ENCODE measurements around the gene YIPF2. TPM values are rescaled to one million over a fixed set of nuclear protein-coding genes. Genes with fewer than 3 reads are reported as not detected.

The YIPF2 gene
- total RNA-seq (2014; rRNA removed; shearing (Covaris generic); ENCODE audit: low replicate concordance) = 26.8 and 45.6 TPM in 2 replicates

DNA sequence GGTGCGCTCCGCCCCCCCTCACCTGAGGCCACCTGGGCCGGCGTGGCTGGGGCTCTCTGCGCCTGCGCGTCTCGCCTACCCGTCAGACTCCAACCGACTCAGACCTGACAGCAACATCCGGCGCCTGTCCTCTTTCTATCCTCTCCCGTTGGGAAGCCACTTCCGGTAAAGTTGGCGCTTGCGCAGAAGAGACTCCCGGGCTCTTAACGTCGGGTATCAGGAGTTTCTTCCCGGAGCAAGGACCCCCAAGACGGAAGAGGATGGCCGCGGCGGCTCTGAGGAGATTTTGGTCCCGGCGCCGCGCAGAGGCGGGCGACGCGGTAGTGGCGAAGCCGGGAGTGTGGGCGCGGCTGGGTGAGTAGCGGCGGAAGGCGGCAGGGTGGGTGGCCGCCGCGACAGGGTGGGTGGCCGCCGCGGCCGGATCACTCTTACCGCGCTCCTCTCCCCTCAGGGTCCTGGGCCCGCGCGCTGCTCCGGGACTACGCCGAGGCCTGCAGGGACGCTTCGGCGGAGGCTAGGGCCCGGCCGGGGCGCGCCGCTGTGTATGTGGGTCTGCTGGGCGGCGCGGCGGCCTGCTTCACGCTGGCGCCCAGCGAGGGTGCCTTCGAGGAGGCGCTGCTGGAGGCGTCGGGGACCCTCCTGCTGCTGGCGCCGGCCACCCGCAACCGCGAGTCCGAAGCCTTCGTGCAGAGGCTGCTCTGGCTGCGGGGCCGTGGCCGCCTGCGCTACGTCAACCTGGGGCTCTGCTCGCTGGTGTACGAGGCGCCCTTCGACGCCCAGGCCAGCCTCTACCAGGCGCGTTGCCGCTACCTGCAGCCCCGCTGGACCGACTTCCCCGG, at the start of gene YIPF2, which contains the start of gene TIMM29:
YIPF2 (minus strand) TSS at position 77 of the 839 bp plus-strand sequence. CDS start 229 bp downstream, outside the sequence.
TIMM29 (plus strand) TSS at position 249 of the 839 bp plus-strand sequence; CDS start at position 261, 12 bp downstream.
- H3K9me2 ChIP-seq (replicated peaks; ENCODE audit: insufficient read depth, low read length) = no peaks in the 10 kb centered on the region
- H3K9me3 ChIP-seq (ENCODE audit: low read length) = no peaks in the 10 kb centered on the region
- H3K4me1 ChIP-seq (ENCODE audit: low read length) = peaks cover 22% of the 10 kb centered on the region
- peak within 1 kb of the TSS; percentile 60 for H3K27ac ChIP-seq (ENCODE audit: low read length)
- no peaks in the 10 kb centered on the region for H3K27me3 ChIP-seq (ENCODE audit: low read length)
- peaks cover 43% of the 10 kb centered on the region for H3K79me2 ChIP-seq (ENCODE audit: low read length)
- peak within 1 kb of the TSS; percentile 99 for H3K4me3 ChIP-seq (ENCODE audit: low read length)
- H2AFZ ChIP-seq (ENCODE audit: low read length) = peak within 1 kb of the TSS; percentile 81
- peak within 1 kb of the TSS; percentile 95 for H3K9ac ChIP-seq (ENCODE audit: low read length)
- peak within 1 kb of the TSS; percentile 99 for H3K4me2 ChIP-seq (ENCODE audit: low read depth, low read length, poor library complexity, severe bottlenecking)
- peaks cover 9% of the 10 kb centered on the region; the same call in 1 of the 2 replicates for H4K20me1 ChIP-seq (ENCODE audit: insufficient read depth, low read depth, low read length)
- DNase-seq = peak; percentile 99
- H3K36me3 ChIP-seq (ENCODE audit: insufficient read depth, low read length) = peaks cover 5% of the 10 kb centered on the region; the same call in 1 of the 2 replicates

DNA sequence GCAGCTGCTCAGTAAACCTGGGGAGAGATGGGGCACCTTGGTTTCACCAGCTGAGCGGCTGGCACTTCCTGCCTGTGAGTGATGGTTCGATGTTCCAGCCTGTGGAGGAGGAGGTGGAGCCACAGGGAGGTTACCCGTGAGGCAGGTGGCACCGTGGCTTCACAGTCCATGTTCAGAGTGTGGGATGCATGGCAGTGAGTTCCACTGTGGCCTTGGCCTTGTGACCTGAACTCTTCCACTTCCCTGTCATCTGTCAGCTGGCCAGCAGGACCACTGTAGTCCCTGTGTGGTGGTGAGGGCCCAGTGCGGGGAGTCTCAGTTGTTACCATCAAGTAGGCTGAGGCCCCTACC, 49.3 kb upstream of the YIPF2 start:
- Histone ChIP-seq H2AFZ (ENCODE audit: low read length) (no peak overlapping the region), H3K9me3 (ENCODE audit: low read length) (no peaks in the 10 kb centered on the region), H3K79me2 (ENCODE audit: low read length) (peaks cover 91% of the 10 kb centered on the region), H3K9me2 (replicated peaks; ENCODE audit: insufficient read depth, low read length) (no peaks in the 10 kb centered on the region), H3K4me2 (ENCODE audit: low read depth, low read length, poor library complexity, severe bottlenecking) (no peak overlapping the region), H4K20me1 (ENCODE audit: insufficient read depth, low read depth, low read length) (peaks cover 55% of the 10 kb centered on the region), H3K27me3 (ENCODE audit: low read length) (no peaks in the 10 kb centered on the region), H3K36me3 (ENCODE audit: insufficient read depth, low read length) (no peaks in the 10 kb centered on the region), H3K4me3 (ENCODE audit: low read length) (no peak overlapping the region), H3K4me1 (ENCODE audit: low read length) (peaks cover 10% of the 10 kb centered on the region), H3K27ac (ENCODE audit: low read length) (no peak overlapping the region), H3K9ac (ENCODE audit: low read length) (no peak overlapping the region)
- DNase-seq = no peak

DNA sequence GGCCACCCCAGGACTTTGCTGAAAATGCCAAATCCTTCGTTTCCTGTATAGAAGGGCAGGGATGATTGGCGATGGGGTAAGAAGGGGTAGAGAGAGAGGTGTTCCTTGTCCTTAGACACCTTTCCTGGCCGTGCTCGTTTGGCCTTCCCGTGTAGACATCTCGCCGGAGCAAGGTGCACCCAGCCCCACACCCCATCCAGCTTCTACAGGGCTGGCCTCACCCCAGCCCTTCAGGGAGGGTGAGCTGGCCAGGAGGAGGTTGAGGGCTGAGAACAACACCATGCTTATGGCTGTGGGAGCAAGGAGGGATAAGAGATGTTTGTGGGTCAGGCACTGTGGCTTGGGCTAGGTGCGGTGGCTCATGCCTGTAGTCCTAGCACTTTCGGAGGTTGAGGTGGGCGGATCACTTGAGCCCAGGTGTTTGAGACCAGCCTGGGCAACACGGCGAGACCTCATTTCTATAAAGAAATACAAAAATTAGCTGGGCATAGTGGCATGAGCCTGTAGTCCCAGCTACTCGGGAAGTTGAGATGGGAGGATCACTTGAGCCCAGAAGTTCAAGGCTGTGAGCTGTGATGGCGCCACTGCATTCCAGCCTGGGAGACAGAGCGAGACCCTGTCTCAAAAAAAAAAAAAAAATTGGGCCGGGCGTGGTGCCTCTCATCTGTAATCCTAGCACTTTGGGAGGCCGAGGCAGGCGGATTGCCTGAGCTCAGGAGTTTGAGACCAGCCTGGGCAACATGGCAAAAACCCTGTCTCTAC, 47.9 kb upstream of the YIPF2 start:
- peaks cover 94% of the 10 kb centered on the region for H3K79me2 ChIP-seq (ENCODE audit: low read length)
- DNase-seq = no peak
- H3K36me3 ChIP-seq (ENCODE audit: insufficient read depth, low read length) = no peaks in the 10 kb centered on the region
- no peak overlapping the region for H2AFZ ChIP-seq (ENCODE audit: low read length)
- H3K4me3 ChIP-seq (ENCODE audit: low read length) = no peak overlapping the region
- H3K9ac ChIP-seq (ENCODE audit: low read length) = no peak overlapping the region
- H3K4me1 ChIP-seq (ENCODE audit: low read length) = peaks cover 15% of the 10 kb centered on the region
- no peaks in the 10 kb centered on the region for H3K9me3 ChIP-seq (ENCODE audit: low read length)
- peaks cover 51% of the 10 kb centered on the region for H4K20me1 ChIP-seq (ENCODE audit: insufficient read depth, low read depth, low read length)
- no peaks in the 10 kb centered on the region for H3K9me2 ChIP-seq (replicated peaks; ENCODE audit: insufficient read depth, low read length)
- no peak overlapping the region for H3K4me2 ChIP-seq (ENCODE audit: low read depth, low read length, poor library complexity, severe bottlenecking)
- no peaks in the 10 kb centered on the region for H3K27me3 ChIP-seq (ENCODE audit: low read length)
- H3K27ac ChIP-seq (ENCODE audit: low read length) = no peak overlapping the region

DNA sequence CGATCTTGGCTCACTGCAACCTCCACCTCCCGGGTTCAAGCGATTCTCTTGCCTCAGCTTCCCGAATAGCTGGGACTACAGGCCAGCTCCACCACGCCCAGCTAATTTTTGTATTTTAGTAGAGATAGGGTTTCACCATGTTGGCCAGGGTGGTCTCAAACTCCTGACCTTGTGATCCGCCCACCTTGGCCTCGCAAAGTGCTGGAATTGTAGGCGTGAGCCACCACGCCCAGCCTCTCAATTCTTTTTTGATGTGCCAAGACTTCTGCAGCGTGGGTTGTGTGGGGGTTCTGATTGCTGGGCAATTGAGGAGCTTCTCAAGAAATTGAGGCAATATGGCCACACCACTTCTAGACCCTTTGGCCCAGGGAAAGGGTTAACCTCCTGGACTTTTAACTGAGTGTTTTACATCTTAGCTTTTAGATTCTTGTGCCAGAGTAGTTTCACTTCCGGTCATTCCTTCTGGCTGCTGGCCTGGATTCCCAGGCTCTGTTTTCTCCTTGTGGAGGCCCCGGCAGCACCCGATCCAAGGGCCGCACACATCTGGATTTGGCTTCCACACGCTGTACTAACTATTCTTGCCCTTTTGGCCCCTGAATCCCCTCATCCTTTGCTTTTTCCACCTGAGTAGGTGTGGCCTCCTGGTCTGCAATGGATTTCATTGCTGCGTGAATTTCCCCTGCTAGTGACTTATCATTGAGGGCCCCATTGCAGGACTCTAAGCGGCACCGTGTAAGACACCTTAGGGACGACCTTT, 47.1 kb upstream of the YIPF2 start:
- H3K27ac ChIP-seq (ENCODE audit: low read length) = no peak overlapping the region
- DNase-seq = no peak
- no peaks in the 10 kb centered on the region for H3K36me3 ChIP-seq (ENCODE audit: insufficient read depth, low read length)
- no peaks in the 10 kb centered on the region for H3K9me2 ChIP-seq (replicated peaks; ENCODE audit: insufficient read depth, low read length)
- peaks cover 15% of the 10 kb centered on the region for H3K4me1 ChIP-seq (ENCODE audit: low read length)
- H3K79me2 ChIP-seq (ENCODE audit: low read length) = peaks cover 94% of the 10 kb centered on the region
- peaks cover 44% of the 10 kb centered on the region for H4K20me1 ChIP-seq (ENCODE audit: insufficient read depth, low read depth, low read length)
- no peaks in the 10 kb centered on the region for H3K9me3 ChIP-seq (ENCODE audit: low read length)
- H3K4me2 ChIP-seq (ENCODE audit: low read depth, low read length, poor library complexity, severe bottlenecking) = no peak overlapping the region
- no peak overlapping the region for H3K9ac ChIP-seq (ENCODE audit: low read length)
- no peaks in the 10 kb centered on the region for H3K27me3 ChIP-seq (ENCODE audit: low read length)
- no peak overlapping the region for H2AFZ ChIP-seq (ENCODE audit: low read length)
- no peak overlapping the region for H3K4me3 ChIP-seq (ENCODE audit: low read length)

DNA sequence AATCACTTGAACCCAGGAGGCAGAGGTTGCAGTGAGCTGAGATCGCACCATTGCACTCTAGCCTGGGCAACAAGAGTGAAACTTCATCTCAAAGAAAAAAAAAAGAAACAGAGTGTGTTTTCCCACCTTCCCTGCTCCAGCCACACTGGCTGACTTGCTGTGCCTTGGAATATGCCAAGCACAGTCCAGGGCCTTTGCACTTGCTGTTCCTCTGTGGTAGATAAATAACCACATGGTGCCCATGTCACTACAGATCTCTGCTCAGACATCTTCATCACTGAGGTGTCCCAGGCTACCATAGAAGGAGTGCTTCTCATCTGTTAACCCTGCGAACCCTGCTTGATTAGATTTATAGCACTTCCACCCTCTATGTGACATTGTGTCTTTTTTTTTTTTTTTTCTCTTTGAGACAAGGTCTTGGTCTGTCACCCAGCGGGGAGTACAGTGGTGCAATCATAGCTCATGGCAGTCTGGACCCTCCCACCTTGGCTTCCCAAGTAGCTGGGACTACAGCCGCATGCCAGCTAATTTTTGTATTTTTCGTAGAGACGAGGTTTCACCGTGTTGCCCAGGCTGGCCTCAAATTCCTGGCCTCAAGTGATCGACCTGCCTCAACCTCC, 42.8 kb upstream of the YIPF2 start:
- Histone ChIP-seq H2AFZ (ENCODE audit: low read length) (no peak overlapping the region), H3K79me2 (ENCODE audit: low read length) (peaks cover 95% of the 10 kb centered on the region), H3K4me3 (ENCODE audit: low read length) (no peak overlapping the region), H3K4me1 (ENCODE audit: low read length) (peaks cover 41% of the 10 kb centered on the region), H4K20me1 (ENCODE audit: insufficient read depth, low read depth, low read length) (peaks cover 29% of the 10 kb centered on the region), H3K9ac (ENCODE audit: low read length) (no peak overlapping the region), H3K27ac (ENCODE audit: low read length) (no peak overlapping the region), H3K9me2 (replicated peaks; ENCODE audit: insufficient read depth, low read length) (no peaks in the 10 kb centered on the region), H3K4me2 (ENCODE audit: low read depth, low read length, poor library complexity, severe bottlenecking) (no peak overlapping the region), H3K27me3 (ENCODE audit: low read length) (no peaks in the 10 kb centered on the region), H3K36me3 (ENCODE audit: insufficient read depth, low read length) (no peaks in the 10 kb centered on the region), H3K9me3 (ENCODE audit: low read length) (no peaks in the 10 kb centered on the region)
- DNase-seq = no peak

DNA sequence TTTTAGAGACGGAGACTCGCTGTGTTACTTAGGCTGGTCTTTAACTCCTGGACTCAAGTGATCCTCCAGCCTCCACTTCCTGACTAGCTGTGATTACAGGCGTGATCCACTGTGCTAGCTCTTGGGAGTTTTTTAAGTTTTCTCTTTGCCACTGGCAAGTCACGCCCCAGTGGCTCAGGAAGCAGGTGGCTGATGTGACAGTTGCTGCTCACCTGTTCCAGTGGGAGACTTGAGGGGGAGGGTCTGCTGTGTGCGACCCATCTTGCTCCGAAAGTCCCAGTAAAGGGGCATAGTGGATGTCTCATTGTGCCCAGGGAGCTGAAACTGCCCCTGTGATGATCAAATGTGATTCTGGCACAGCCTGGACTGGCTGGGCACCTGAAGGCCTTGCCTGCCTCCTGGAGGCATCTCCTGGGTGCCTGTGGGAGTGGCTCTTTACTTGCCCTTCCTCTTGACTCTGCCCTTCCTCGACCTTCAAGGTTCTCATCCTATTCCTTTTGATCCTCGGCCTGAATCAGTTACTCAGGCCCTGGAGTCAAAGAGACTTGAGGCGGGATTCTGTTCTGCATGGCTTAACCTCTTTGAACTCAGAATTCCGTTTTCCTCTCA, 40.2 kb upstream of the YIPF2 start:
- H3K4me3 ChIP-seq (ENCODE audit: low read length) = no peak overlapping the region
- H3K4me2 ChIP-seq (ENCODE audit: low read depth, low read length, poor library complexity, severe bottlenecking) = peak overlapping the region; percentile 52
- DNase-seq = peak; percentile 51
- no peaks in the 10 kb centered on the region for H3K9me2 ChIP-seq (replicated peaks; ENCODE audit: insufficient read depth, low read length)
- no peaks in the 10 kb centered on the region for H3K27me3 ChIP-seq (ENCODE audit: low read length)
- peak overlapping the region; percentile 36 for H3K9ac ChIP-seq (ENCODE audit: low read length)
- H3K9me3 ChIP-seq (ENCODE audit: low read length) = no peaks in the 10 kb centered on the region
- peak overlapping the region; percentile 78 for H3K27ac ChIP-seq (ENCODE audit: low read length)
- H4K20me1 ChIP-seq (ENCODE audit: insufficient read depth, low read depth, low read length) = peaks cover 21% of the 10 kb centered on the region
- H3K36me3 ChIP-seq (ENCODE audit: insufficient read depth, low read length) = 0 out of 2 replicates have a peak, but pooled peaks cover 4% of the 10 kb centered on the region
- H3K4me1 ChIP-seq (ENCODE audit: low read length) = peaks cover 53% of the 10 kb centered on the region
- peaks cover 96% of the 10 kb centered on the region for H3K79me2 ChIP-seq (ENCODE audit: low read length)
- no peak overlapping the region for H2AFZ ChIP-seq (ENCODE audit: low read length)

DNA sequence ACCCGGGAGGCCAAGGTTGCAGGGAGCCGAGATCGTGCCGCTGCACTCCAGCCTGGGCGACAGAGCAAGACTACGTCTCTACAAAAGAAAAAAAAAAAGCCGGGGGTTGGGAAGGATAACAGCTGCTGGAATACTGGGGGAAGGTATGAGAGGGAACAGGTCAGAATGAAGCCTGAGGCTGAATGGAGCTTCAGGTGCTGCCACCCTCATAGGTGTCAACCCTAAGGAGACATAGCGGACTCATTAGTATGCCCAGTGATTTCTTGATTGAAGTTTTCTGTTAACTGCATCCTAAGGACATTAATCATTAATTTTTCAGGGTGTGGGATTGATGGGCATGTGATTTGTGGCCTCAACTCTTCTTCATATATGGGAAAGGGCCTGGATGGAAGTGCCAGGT, 38.4 kb upstream of the YIPF2 start:
- Histone ChIP-seq H3K9me2 (replicated peaks; ENCODE audit: insufficient read depth, low read length) (no peaks in the 10 kb centered on the region), H3K4me1 (ENCODE audit: low read length) (peaks cover 61% of the 10 kb centered on the region), H3K27me3 (ENCODE audit: low read length) (no peaks in the 10 kb centered on the region), H3K4me3 (ENCODE audit: low read length) (no peak overlapping the region), H3K9me3 (ENCODE audit: low read length) (no peaks in the 10 kb centered on the region), H3K36me3 (ENCODE audit: insufficient read depth, low read length) (0 out of 2 replicates have a peak, but pooled peaks cover 4% of the 10 kb centered on the region), H3K79me2 (ENCODE audit: low read length) (peaks cover 98% of the 10 kb centered on the region), H3K4me2 (ENCODE audit: low read depth, low read length, poor library complexity, severe bottlenecking) (no peak overlapping the region), H3K27ac (ENCODE audit: low read length) (0 out of 2 replicates have a peak overlapping the region, but pooled peaks have one; percentile 31), H4K20me1 (ENCODE audit: insufficient read depth, low read depth, low read length) (peaks cover 26% of the 10 kb centered on the region), H2AFZ (ENCODE audit: low read length) (no peak overlapping the region), H3K9ac (ENCODE audit: low read length) (no peak overlapping the region)
- no peak for DNase-seq
